Suppressor macrophage treated with lipopolysaccharide for 1 hour (primary cell): ENCODE measurements around the gene CEACAM3.

Experiments used
- DNase-seq, 3 donors: peaks; one replicate each; pipeline ENCODE4 v3.0.0-alpha.2; 2020 to 2022

CEACAM3 gene

GRCh38 chr19:41847351-41848105, 51.1 kb downstream of the CEACAM3 start:
- no peak for DNase-seq

- no peak for DNase-seq
These were observed 52.3 kb downstream of the CEACAM3 start for GRCh38 chr19:41848666-41849065.

GRCh38 chr19:41849067-41849466, 52.7 kb downstream of the CEACAM3 start:
- no peak for DNase-seq

- no peak for DNase-seq
These were observed 54.0 kb downstream of the CEACAM3 start for GRCh38 chr19:41850381-41850780.

GRCh38 chr19:41851456-41851855, 55.1 kb downstream of the CEACAM3 start:
- DNase-seq, result no peak

- no peak for DNase-seq
These were observed 57.0 kb downstream of the CEACAM3 start for GRCh38 chr19:41853344-41853743.

- DNase-seq, result no peak
These were observed 57.4 kb downstream of the CEACAM3 start for GRCh38 chr19:41853768-41854167.

GRCh38 chr19:41859213-41859617, 62.8 kb downstream of the CEACAM3 start:
- no peak for DNase-seq

- DNase-seq, result peak; percentile 99 to 100 (median 99)
These were observed 63.4 kb downstream of the CEACAM3 start, which contains the start of gene RPS19 for GRCh38 chr19:41859618-41860418. Gene RPS19 (plus strand): TSS chr19:41860255. CDS start chr19:41860775, 520 bp downstream.

GRCh38 chr19:41860419-41861115, 64.2 kb downstream of the CEACAM3 start:
- DNase-seq, result peak; percentile 27 to 44 (median 35)
